ENCODE results near the gene SCN5A.

SCN5A gene

GRCh38 chr3:38618343-38618742 lies 31.1 kb downstream of the SCN5A start:
- no peak for DNase-seq

- no peak for DNase-seq
Measured at GRCh38 chr3:38617586-38617985, 31.9 kb downstream of the SCN5A start.

- DNase-seq: no peak
Measured at GRCh38 chr3:38617137-38617536, 32.4 kb downstream of the SCN5A start.

GRCh38 chr3:38616658-38617057 lies 32.8 kb downstream of the SCN5A start:
- DNase-seq: no peak

DNA sequence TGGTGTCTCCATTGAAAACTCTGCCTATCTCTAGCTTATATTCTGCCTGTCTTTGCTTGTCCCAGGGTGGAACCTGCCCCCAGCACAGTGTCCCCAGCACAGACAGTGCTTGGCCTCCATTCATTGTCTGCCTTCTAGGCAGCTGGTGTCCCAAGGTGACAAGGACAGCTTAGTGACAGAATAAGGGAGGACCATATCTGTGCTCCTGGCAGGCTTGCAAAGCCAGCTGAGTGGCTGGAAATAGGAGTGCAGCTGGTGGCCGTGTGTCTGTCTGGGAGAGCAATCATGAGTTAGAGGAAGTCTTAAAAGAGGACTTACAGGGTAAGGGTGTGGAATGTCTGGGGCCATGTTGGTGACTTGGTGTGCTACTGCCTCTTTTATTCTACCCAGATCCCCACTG lies 33.4 kb downstream of the SCN5A start:
- peak; percentile 6 for DNase-seq

DNA sequence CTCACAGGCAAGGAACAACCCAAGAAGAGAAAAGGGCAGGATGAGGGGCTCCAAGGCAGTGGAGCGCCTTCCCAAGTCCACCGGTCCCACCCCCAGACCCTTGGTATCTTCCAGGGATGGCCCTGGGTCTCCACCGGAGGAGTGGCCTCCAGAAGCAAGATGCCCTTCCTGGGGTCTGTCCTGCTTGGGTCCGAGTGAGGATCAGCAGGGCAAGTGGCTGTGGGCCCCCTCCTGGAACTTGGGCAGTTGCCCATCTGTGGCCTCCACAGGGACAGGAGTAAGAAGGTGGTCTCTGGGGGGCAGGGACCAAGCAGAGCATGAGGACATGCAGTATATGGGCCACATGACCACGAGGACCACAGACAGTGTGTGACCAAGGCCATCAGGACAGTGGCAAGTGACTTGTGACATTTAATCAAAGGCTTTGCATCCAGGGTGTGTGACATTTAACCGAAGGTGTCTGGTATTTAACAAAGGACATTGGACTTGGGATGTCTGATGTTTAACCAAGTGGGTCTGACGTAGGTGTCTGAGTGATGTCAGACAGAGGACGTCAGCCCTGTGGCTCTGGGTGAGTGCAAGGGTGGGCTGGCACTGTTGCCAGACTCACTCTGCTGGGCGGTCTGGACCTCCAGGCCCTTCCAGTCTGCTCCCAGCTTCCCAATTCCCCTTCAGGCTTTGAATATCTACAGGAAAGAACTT lies 34.7 kb downstream of the SCN5A start:
- DNase-seq: peak; percentile 38

GRCh38 chr3:38614091-38614490 lies 35.4 kb downstream of the SCN5A start:
- DNase-seq: peak; percentile 36

DNA sequence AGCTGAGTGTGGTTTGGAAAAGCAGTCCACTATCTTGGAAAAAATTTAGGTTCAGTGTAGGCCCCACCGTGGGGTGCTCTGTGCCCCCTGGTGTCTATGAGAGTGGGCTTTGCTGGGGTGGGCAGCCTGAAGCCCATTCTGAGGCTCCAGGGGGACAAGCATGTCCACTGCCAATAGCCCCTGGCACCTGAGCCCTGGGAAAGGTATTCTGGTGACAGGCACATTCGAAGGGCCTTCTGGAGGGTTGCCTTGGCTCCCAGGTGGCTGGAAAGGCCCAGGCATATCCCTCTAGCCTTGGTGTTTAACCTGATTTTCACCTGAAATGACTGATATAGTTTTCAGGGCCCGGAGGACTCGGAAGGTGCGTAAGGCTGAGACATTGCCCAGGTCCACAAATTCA lies 36.1 kb downstream of the SCN5A start:
- DNase-seq: peak; percentile 33

DNA sequence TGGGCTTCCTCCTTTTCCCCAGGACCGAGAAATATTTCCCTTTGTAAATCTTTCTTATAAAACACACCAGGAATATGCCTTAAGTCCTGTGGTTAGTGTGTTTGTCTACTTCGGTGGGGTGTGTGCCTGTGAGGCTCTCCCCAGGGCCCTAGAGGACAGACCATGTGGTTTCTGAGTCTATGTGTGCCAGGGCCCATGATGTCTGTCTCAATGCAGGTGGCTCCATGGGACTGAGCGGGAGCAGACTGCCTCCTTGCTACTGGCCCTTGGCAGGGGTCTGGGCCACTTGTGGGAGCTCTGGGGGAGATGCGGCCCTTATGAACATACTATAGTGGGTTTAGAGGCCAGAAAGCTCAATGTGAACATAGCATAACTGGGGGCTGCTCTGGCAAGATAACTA lies 37.6 kb downstream of the SCN5A start:
- peak; percentile 44 for DNase-seq

DNA sequence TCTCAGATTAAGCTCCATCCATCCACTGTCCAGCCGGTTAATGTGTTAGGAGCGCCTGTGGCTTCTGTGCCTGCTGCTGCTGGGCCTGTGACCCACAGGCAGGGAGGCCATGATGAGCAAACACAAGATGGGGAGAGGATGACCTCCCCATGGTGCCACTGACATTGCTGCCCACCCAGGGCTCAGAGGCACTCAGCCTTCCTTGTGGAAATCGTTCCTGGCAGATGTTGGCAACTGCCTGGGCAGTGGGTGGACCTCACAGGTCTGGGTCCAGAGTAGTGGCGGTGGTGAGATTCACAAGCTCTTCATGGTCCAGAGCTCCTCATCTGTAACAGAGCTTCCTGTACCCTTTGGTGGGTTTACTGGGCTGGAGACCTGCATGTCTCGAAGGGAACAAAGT lies 38.6 kb downstream of the SCN5A start:
- peak; percentile 50 for DNase-seq

DNA sequence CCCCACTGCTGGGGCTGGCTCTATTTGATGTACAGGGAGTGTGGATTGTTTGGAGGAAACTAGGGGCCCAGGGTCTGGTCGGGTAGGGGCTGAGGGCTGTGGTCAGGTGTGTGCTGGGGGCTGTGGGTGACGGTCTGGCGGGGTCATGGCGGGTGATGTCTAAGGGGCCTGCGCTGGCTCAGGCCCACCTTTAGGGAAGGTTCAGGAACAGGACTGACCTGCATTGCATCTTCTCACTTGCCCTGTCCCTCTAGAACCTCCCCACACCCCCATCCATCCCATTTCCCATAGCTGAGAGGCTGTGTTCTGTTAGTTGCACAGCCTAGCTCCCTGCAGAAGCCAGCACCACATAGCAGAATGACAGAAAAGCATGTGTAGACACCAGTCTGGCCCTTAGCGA lies 39.1 kb downstream of the SCN5A start:
- DNase-seq: peak; percentile 34

GRCh38 chr3:38609386-38610111 lies 39.9 kb downstream of the SCN5A start:
- peak; percentile 54 for DNase-seq

DNA sequence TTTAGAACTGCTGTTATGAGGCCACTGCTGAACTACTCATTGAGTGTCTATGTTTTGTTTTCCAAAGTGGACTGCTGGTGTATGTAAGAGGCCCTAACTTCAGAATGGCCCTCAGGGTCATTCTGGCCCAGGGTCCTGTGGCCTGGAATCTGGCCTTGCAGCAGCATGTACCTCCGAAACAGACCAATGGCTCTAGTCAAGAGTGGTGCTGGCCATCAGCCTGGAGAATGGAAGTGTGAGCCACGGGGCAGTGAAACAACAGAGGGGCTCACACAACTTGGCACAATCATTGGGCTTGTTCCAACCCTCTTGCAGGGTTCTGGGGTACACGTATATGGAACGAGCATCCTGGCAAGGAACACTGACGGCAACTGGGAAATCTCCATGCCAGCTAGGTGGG lies 40.5 kb downstream of the SCN5A start:
- DNase-seq: peak; percentile 43

GRCh38 chr3:38608086-38608775 lies 41.3 kb downstream of the SCN5A start:
- DNase-seq: peak; percentile 53

DNA sequence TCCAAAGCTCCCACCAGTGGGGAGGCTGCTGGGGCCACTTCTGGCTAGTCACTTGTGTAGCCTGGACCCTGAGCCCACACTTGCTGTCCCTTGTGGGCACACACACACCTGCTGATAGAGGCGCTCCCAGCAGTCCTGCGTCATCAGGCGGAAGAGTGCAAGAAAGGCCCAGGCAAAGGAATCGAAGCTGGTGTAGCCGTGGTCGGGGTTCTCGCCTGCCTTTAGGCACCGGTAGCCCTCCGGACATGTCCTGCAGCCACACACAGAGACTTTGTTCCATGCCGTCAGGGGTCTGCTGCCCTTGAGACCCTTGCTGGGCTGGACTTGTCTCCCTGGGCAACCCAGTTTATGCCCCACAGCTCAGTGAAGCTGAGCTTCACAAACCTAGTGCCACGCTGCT lies 42.9 kb downstream of the SCN5A start:
- peak; percentile 41 for DNase-seq

DNA sequence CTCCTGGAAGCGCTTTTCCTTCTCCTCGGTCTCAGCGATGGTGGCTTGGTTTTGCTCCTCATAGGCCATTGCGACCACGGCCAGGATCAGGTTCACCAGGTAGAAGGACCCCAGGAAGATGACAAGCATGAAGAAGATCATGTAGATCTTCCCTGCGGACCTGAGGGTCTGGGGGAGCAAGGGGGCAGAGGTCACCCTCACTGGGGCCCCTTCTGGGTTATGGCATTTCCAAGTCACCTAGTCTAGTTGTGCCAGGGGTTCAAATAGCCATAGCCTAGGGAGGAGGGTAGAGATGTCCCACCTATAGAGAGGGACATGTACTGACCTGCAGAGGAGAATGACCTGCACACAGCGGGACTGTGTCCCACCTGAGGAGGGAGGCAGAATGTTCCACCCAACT lies 43.5 kb downstream of the SCN5A start:
- peak; percentile 39 for DNase-seq

GRCh38 chr3:38604246-38604645 lies 45.2 kb downstream of the SCN5A start:
- peak; percentile 34 for DNase-seq

- peak; percentile 59 for DNase-seq
Measured at GRCh38 chr3:38603731-38604131, 45.8 kb downstream of the SCN5A start.

DNA sequence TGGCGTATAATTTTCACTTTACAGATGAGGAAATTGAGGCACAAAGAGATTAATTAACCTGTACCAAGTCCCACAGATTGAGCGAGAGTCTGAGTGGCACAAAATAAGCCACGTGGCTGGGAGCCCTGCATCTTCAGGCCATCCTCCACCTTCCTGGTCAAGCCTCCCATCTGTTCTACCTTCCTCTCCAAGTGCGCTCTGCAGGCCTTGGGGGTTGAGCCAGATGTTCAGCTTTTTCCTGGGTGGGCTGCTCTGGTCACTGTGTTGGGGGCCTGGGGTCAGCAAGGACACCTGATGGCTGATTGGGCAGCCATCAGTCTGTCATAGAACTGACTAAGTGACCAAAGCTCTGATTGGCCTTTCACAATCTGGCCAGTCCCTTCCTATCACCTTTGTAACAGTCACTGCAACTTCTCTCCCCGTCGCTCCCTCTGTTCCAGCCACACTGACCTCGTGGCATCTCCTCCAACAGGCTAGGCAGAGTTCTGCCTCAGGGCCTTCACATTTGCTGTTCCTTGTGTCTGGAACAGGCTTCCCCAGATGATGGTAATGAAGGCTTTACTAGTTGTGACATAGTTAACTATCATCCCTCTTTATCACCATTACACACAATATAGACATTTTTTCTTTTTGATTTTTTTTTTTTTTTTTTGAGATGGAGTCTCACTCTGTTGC lies 46.8 kb downstream of the SCN5A start:
- DNase-seq: peak; percentile 14

DNA sequence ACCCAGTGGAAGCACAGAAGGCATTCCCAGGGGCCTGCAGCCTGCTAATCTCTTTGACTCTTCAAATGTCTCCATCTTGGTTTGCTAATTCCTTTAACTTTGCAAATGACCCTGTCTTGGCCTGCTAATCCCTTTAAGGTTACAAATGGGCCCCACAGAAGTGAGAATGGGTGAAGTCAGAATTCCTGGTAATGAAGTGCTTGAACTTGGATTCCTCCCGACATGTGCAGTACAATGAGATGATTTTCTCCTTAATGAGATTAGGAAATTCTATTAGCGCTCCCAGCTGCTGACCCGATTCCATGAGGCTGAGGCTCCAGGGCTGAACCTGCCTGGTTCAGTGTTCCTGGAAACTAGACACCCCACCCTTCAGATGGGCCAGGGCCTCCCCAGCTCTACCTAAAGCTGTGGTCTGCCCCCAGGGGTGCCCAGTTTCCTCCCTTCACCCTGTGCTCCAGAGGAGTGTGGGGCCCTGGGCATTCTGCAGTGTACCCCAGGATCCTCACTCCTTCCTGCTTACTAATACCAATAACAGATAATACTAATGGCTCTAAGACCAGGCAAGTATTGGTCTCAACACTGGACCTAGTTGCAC lies 47.4 kb downstream of the SCN5A start:
- peak; percentile 10 for DNase-seq

GRCh38 chr3:38600551-38600950 lies 48.9 kb downstream of the SCN5A start:
- peak; percentile 22 for DNase-seq

DNA sequence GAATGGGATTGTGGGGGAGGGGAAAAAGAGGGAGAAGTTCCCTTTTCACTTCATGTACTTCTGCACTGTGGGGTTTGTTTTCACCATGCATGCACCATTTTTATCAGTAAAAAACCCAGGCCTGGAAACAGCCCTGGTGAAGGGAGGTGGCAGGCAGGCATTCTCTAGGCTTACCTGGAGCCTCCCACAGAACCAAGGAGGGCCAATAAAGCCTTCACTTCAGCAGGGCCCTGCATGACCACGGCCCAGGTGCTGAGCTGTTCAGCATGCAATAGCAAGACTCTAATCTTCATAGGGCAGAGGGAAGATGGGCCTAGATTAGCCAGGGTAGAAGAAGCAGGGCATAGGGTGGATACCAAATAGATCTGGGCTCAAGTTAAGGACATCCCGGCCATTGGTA lies 49.6 kb downstream of the SCN5A start:
- peak; percentile 34 for DNase-seq

GRCh38 chr3:38598791-38599190 lies 50.7 kb downstream of the SCN5A start:
- DNase-seq: peak; percentile 60

Measured in activated effector memory CD4-positive, alpha-beta T cell treated with anti-CD3 and anti-CD28 coated beads, Interleukin-2, amount 50 U/mL, for 16 hours (primary cell).